Activated B cell treated with CpG ODN at 0.5 μM for 24 hours (primary cell): ENCODE data around the gene RARRES1. TPM values are rescaled to one million over a fixed set of nuclear protein-coding genes. Genes with fewer than 3 reads are reported as not detected.

Source experiments
- ATAC-seq: fragments of 200-7000 bp; cut with Tn5 transposase; one replicate; pipeline ENCODE4 v1.10.0; 2021; ENCODE audit warnings: low read depth, mild to moderate bottlenecking, moderate library complexity
- CTCF ChIA-PET: fragments of 350-600 bp; sonication (Branson Sonifier 250); formaldehyde crosslinking; loops from one replicate; lab custom pipeline; 2021; ENCODE audit warnings: antibody characterized with exemption; lab: Charles Lee
- POLR2A ChIA-PET: fragments of 350-600 bp; sonication (Branson Sonifier 250); formaldehyde crosslinking; loops from one replicate; lab custom pipeline; 2021; ENCODE audit warnings: antibody characterized with exemption; lab: Charles Lee
- DNase-seq: peaks from one replicate; pipeline ENCODE4 v3.0.0; 2022
- H3K27ac Mint-ChIP-seq: one replicate; pipeline ENCODE4 v1.8.0; 2020; ENCODE audit warnings: mixed read lengths
- H3K27me3 Mint-ChIP-seq: one replicate; pipeline ENCODE4 v1.8.0; 2021; ENCODE audit warnings: mixed read lengths
- H3K36me3 Mint-ChIP-seq: one replicate; pipeline ENCODE4 v1.8.0; 2021; ENCODE audit warnings: low read depth, mixed read lengths
- H3K4me1 Mint-ChIP-seq: one replicate; pipeline ENCODE4 v1.8.0; 2021; ENCODE audit warnings: mixed read lengths
- H3K4me3 Mint-ChIP-seq: one replicate; pipeline ENCODE4 v1.8.0; 2020; ENCODE audit warnings: mild to moderate bottlenecking, mixed read lengths
- H3K9me3 Mint-ChIP-seq: one replicate; pipeline ENCODE4 v1.8.0; 2020; ENCODE audit warnings: mixed read lengths
- intact Hi-C: fragments of 100-400 bp; cut with micrococcal nuclease; formaldehyde crosslinking; loops from one replicate; pipeline ENCODE4 v1.15.1; 2024
- total RNA-seq: library from RNA; stranded (reverse); gene quantifications from 2 replicates; pipeline ENCODE4 v1.2.3, GENCODE V29; 2022
- TF ChIP-seq, protein P1 (sequence below): fragments of 200-600 bp; IDR thresholded peaks from one replicate; pipeline ENCODE4 v1.8.0; 2022; ENCODE audit warnings: antibody characterized with exemption, mild to moderate bottlenecking

Gene RARRES1
- total RNA-seq, 1 donor from 2014 or later = not detected

GRCh38 chr3:158753854-158754253, 21.6 kb upstream of the RARRES1 start:
- ATAC-seq = no peak
- no peak for DNase-seq
- CTCF ChIA-PET = no interaction called here
- TF ChIP-seq, protein P1, sequence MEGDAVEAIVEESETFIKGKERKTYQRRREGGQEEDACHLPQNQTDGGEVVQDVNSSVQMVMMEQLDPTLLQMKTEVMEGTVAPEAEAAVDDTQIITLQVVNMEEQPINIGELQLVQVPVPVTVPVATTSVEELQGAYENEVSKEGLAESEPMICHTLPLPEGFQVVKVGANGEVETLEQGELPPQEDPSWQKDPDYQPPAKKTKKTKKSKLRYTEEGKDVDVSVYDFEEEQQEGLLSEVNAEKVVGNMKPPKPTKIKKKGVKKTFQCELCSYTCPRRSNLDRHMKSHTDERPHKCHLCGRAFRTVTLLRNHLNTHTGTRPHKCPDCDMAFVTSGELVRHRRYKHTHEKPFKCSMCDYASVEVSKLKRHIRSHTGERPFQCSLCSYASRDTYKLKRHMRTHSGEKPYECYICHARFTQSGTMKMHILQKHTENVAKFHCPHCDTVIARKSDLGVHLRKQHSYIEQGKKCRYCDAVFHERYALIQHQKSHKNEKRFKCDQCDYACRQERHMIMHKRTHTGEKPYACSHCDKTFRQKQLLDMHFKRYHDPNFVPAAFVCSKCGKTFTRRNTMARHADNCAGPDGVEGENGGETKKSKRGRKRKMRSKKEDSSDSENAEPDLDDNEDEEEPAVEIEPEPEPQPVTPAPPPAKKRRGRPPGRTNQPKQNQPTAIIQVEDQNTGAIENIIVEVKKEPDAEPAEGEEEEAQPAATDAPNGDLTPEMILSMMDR = no peak
- Mint-ChIP-seq H3K4me3 (no peak overlapping the region), H3K4me1 (no peaks in the 10 kb centered on the region), H3K27ac (no peak overlapping the region), H3K9me3 (no peaks in the 10 kb centered on the region), H3K27me3 (no peaks in the 10 kb centered on the region), H3K36me3 (no peaks in the 10 kb centered on the region)
- intact Hi-C loops = no loop called here
- POLR2A ChIA-PET = no interaction called here

GRCh38 chr3:158751316-158751715, 19.1 kb upstream of the RARRES1 start:
- TF ChIP-seq, protein P1 = no peak
- no peaks in the 10 kb centered on the region for H3K27me3 Mint-ChIP-seq
- no peaks in the 10 kb centered on the region for H3K36me3 Mint-ChIP-seq
- intact Hi-C loops = no loop called here
- no peak overlapping the region for H3K27ac Mint-ChIP-seq
- ATAC-seq (no peak), DNase-seq (no peak)
- POLR2A ChIA-PET = no interaction called here
- CTCF ChIA-PET = no interaction called here
- no peaks in the 10 kb centered on the region for H3K9me3 Mint-ChIP-seq
- H3K4me1 Mint-ChIP-seq = peaks cover 9% of the 10 kb centered on the region
- no peak overlapping the region for H3K4me3 Mint-ChIP-seq

DNA sequence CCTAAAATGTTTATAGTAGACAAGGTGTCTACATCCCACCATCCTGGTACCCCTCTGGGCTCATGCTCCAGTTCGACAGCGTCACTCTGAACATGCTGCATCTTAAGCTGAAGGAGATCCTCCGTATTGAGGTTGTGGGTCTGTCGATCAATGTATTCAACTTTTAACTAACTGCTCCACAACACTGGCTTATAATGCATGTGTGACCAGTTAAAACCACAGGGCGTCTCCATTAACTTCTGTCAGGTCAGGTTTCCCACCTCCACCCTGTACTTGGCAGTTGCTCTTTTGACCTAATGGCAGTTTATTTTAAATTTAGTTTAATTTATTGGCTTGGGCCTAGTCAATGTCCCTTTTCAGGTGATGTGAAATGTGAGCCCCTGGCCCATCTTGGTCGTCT, 17.8 kb upstream of the RARRES1 start:
- Mint-ChIP-seq H3K9me3 (no peaks in the 10 kb centered on the region), H3K27ac (no peak overlapping the region), H3K4me1 (peaks cover 9% of the 10 kb centered on the region), H3K36me3 (no peaks in the 10 kb centered on the region), H3K4me3 (no peak overlapping the region), H3K27me3 (no peaks in the 10 kb centered on the region)
- POLR2A ChIA-PET = no interaction called here
- TF ChIP-seq, protein P1 = no peak
- intact Hi-C loops = no loop called here
- no peak for ATAC-seq
- no peak for DNase-seq
- CTCF ChIA-PET = no interaction called here

DNA sequence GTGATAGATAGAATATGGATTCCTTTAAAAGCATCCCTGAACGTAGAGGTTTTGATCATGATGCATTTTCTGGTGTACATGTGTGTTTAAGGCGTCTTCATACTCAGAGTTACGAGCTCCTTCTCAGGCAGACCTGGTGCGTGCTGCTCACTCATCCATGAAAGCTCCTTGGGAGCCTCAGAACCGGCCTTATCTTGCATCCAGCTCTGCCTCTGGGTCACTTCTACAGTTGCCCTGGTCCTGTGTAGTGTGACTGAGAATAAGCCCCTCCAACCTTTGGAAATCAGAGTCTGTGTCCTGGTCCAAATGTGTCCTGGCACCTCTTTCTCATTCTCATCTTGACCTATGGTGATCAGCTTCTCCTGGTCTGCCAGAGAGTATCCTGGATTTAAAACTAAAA, 17.3 kb upstream of the RARRES1 start:
- Mint-ChIP-seq H3K4me1 (peaks cover 9% of the 10 kb centered on the region), H3K9me3 (no peaks in the 10 kb centered on the region), H3K36me3 (no peaks in the 10 kb centered on the region), H3K27ac (no peak overlapping the region), H3K27me3 (no peaks in the 10 kb centered on the region), H3K4me3 (no peak overlapping the region)
- intact Hi-C loops = no loop called here
- ChIA-PET POLR2A (no interaction called here), CTCF (no interaction called here)
- TF ChIP-seq, protein P1 = no peak
- DNase-seq (no peak), ATAC-seq (no peak)

GRCh38 chr3:158748237-158748828, 16.1 kb upstream of the RARRES1 start:
- H3K4me3 Mint-ChIP-seq = no peak overlapping the region
- no peak for ATAC-seq
- peaks cover 13% of the 10 kb centered on the region for H3K4me1 Mint-ChIP-seq
- ChIA-PET POLR2A (no interaction called here), CTCF (interaction anchor here (1.8 kb wide), 1 partner anchor 21 kb away, joined by 7 read pairs; no protein-coding TSS in a partner anchor)
- DNase-seq = no peak
- TF ChIP-seq, protein P1 = no peak
- H3K27ac Mint-ChIP-seq = no peak overlapping the region
- H3K36me3 Mint-ChIP-seq = no peaks in the 10 kb centered on the region
- no peaks in the 10 kb centered on the region for H3K9me3 Mint-ChIP-seq
- intact Hi-C loops = no loop called here
- no peaks in the 10 kb centered on the region for H3K27me3 Mint-ChIP-seq
